ENCODE data around the gene CACFD1. TPM values are rescaled to one million over a fixed set of nuclear protein-coding genes. Genes with fewer than 3 reads are reported as not detected.

Gene CACFD1
- total and polyA plus RNA-seq, 11 donors = 8.0 to 21.9 (median 11.6) TPM

- H3K4me1 ChIP-seq = peaks cover 0 to 12% (median 2%) of the 10 kb centered on the region in 12 donors
- no peaks in the 10 kb centered on the region for H3K9me3 ChIP-seq
- H3K27ac ChIP-seq = no peak overlapping the region
- no peaks in the 10 kb centered on the region for H3K36me3 ChIP-seq
- H3K4me3 ChIP-seq = no peak overlapping the region
- TF ChIP-seq, protein P1, sequence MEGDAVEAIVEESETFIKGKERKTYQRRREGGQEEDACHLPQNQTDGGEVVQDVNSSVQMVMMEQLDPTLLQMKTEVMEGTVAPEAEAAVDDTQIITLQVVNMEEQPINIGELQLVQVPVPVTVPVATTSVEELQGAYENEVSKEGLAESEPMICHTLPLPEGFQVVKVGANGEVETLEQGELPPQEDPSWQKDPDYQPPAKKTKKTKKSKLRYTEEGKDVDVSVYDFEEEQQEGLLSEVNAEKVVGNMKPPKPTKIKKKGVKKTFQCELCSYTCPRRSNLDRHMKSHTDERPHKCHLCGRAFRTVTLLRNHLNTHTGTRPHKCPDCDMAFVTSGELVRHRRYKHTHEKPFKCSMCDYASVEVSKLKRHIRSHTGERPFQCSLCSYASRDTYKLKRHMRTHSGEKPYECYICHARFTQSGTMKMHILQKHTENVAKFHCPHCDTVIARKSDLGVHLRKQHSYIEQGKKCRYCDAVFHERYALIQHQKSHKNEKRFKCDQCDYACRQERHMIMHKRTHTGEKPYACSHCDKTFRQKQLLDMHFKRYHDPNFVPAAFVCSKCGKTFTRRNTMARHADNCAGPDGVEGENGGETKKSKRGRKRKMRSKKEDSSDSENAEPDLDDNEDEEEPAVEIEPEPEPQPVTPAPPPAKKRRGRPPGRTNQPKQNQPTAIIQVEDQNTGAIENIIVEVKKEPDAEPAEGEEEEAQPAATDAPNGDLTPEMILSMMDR (IDR thresholded peaks at IDR 0.05) = no peak
- no peak for TF ChIP-seq POLR2A (IDR thresholded peaks at IDR 0.05)
- ATAC-seq (peak in 2 of 4 donors; percentile 4 to 11), DNase-seq (peak in 3 of 5 donors; percentile 21 to 61 (median 22))
- WGBS, 4 donors = 61 to 73% (median 66%) methylated on average over 23 to 25 of the region's 25 CpGs
- peaks cover 0 to 4% (median 0%) of the 10 kb centered on the region in 9 donors for H3K27me3 ChIP-seq
- intact Hi-C loops (cut with DNase I) = loop anchor here (1.0 to 10.0 kb wide), 13 partner anchors 63 to 463 kb away; partner anchors contain the start of genes ADAMTS13 (in 1 of the 10), MED22 (in 1 of the 10), RPL7A (in 1 of the 10) and SURF1 (in 1 of the 10)
Measured at GRCh38 chr9:133485531-133486260, 25.9 kb downstream of the CACFD1 start.

- peaks cover 0 to 21% (median 10%) of the 10 kb centered on the region in 12 donors for H3K4me1 ChIP-seq
- DNase-seq = peak in 2 of 5 donors; percentile 20 to 26
- H3K27ac ChIP-seq = peak overlapping the region in 3 of 12 donors; percentile 43 to 75 (median 66)
- H3K9me3 ChIP-seq = no peaks in the 10 kb centered on the region
- 78 to 89% (median 85%) methylated on average over 5 to 8 of the region's 8 CpGs for WGBS, 4 donors
- intact Hi-C loops (cut with DNase I) = loop anchor here (2.0 to 10.0 kb wide), 10 partner anchors 65 to 465 kb away; partner anchors contain the start of genes ADAMTS13 (in 1 of the 10), MED22 (in 1 of the 10), RPL7A (in 1 of the 10) and SURF1 (in 1 of the 10)
- peaks cover 0 to 4% (median 0%) of the 10 kb centered on the region in 9 donors for H3K27me3 ChIP-seq
- no peaks in the 10 kb centered on the region for H3K36me3 ChIP-seq
- ATAC-seq = no peak
- TF ChIP-seq, protein P1 (IDR thresholded peaks at IDR 0.05) = no peak
- peak overlapping the region in 1 of 12 donors; percentile 10 for H3K4me3 ChIP-seq
Measured at GRCh38 chr9:133487331-133487725, 27.6 kb downstream of the CACFD1 start.

DNA sequence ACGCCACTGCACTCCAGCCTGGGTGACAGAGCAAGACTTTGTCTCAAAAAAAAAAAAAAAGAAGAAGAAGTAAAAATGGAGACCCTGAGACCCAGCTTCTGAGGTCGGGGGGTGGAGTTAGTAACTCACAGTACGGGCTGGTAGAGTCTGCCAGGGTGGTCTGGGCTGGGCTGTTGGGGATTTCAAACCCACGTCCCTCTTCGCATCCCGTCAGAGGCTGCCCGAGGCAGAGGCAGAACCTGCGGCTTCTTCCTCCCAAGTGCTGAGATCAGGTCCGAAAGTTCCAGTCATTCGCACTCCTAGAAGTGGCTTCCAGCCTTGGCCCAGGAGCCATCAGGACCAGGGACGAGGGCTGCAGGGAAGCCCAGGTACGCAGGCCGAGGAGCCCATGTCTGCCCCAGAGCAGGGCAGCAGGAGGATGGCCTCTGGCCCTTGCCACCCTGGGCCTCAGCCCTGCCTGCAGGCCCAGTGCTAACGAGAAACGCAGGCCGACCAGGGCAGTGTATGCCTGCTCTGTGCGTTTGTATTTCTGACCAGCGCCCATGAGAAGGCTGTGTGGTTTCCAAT, 29.0 kb downstream of the CACFD1 start:
- WGBS, 4 donors = 91 to 94% (median 93%) methylated on average over 15 to 18 of the region's 18 CpGs
- H3K27me3 ChIP-seq = peaks cover 0 to 4% (median 0%) of the 10 kb centered on the region in 9 donors
- no peak for ATAC-seq
- no peak overlapping the region for H3K4me3 ChIP-seq
- no peak overlapping the region for H3K27ac ChIP-seq
- DNase-seq = peak in 2 of 5 donors; percentile 15 to 56
- intact Hi-C loops (cut with DNase I) = loop anchor here in 6 of 10 donors (5.0 to 10.0 kb wide), 7 partner anchors 66 to 466 kb away; partner anchors contain the start of genes ADAMTS13 (in 1 of the 6), MED22 (in 1 of the 6), RPL7A (in 1 of the 6) and SURF1 (in 1 of the 6)
- H3K4me1 ChIP-seq = peaks cover 0 to 28% (median 17%) of the 10 kb centered on the region in 12 donors
- H3K36me3 ChIP-seq = no peaks in the 10 kb centered on the region
- no peaks in the 10 kb centered on the region for H3K9me3 ChIP-seq
- TF ChIP-seq POLR2A (IDR thresholded peaks at IDR 0.05) = no peak
- TF ChIP-seq, protein P1 (IDR thresholded peaks at IDR 0.05) = no peak

Data from heart left ventricle (tissue), 16 donors.